HG03354 (cell line): Measurements from ENCODE around the gene RAP1GAP2.

Source experiments
- ATAC-seq: cut with Tn5 transposase; IDR thresholded peaks from one replicate; pipeline ENCODE4 v1.9.1; 2021; ENCODE audit warnings: mild to moderate bottlenecking; ENCODE audit not compliant: unreplicated experiment, poor library complexity, severe bottlenecking

Gene RAP1GAP2

GRCh38 chr17:2932946-2933345 is 136.7 kb downstream of the RAP1GAP2 start:
- ATAC-seq, result no peak

GRCh38 chr17:2933606-2934005 is 137.4 kb downstream of the RAP1GAP2 start:
- no peak for ATAC-seq

- no peak for ATAC-seq
These were observed 139.4 kb downstream of the RAP1GAP2 start for GRCh38 chr17:2935632-2936031.

GRCh38 chr17:2936351-2936750 is 140.1 kb downstream of the RAP1GAP2 start:
- ATAC-seq, result no peak

GRCh38 chr17:2936771-2937321 is 140.6 kb downstream of the RAP1GAP2 start:
- no peak for ATAC-seq

GRCh38 chr17:2937331-2938003 is 141.2 kb downstream of the RAP1GAP2 start:
- ATAC-seq, result no peak

- no peak for ATAC-seq
These were observed 143.6 kb downstream of the RAP1GAP2 start for GRCh38 chr17:2939714-2940351.

GRCh38 chr17:2940352-2940751 is 144.1 kb downstream of the RAP1GAP2 start:
- ATAC-seq, result no peak

- no peak for ATAC-seq
These were observed 147.7 kb downstream of the RAP1GAP2 start for GRCh38 chr17:2943981-2944380.

GRCh38 chr17:2945299-2945698 is 149.1 kb downstream of the RAP1GAP2 start:
- no peak for ATAC-seq

GRCh38 chr17:2946144-2946543 is 149.9 kb downstream of the RAP1GAP2 start:
- no peak for ATAC-seq

GRCh38 chr17:2947588-2947950 is 151.3 kb downstream of the RAP1GAP2 start:
- ATAC-seq, result no peak

GRCh38 chr17:2947996-2948550 is 151.8 kb downstream of the RAP1GAP2 start:
- no peak for ATAC-seq

GRCh38 chr17:2948721-2949468 is 152.7 kb downstream of the RAP1GAP2 start:
- ATAC-seq, result no peak

- ATAC-seq, result no peak
These were observed 153.3 kb downstream of the RAP1GAP2 start for GRCh38 chr17:2949469-2950044.

- ATAC-seq, result no peak
These were observed 154.6 kb downstream of the RAP1GAP2 start for GRCh38 chr17:2950846-2951245.

- ATAC-seq, result no peak
These were observed 156.1 kb downstream of the RAP1GAP2 start for GRCh38 chr17:2952174-2952845.

- ATAC-seq, result no peak
These were observed 158.7 kb downstream of the RAP1GAP2 start for GRCh38 chr17:2954898-2955445.

- no peak for ATAC-seq
These were observed 159.8 kb downstream of the RAP1GAP2 start for GRCh38 chr17:2955931-2956582.
